HG03439 (cell line): ENCODE results near the gene CHCHD10.

Experiments
- ATAC-seq: cut with Tn5 transposase; IDR thresholded peaks from one replicate; pipeline ENCODE4 v1.9.1; 2021; ENCODE audit warnings: mild to moderate bottlenecking, moderate library complexity; ENCODE audit not compliant: unreplicated experiment

The CHCHD10 gene

DNA sequence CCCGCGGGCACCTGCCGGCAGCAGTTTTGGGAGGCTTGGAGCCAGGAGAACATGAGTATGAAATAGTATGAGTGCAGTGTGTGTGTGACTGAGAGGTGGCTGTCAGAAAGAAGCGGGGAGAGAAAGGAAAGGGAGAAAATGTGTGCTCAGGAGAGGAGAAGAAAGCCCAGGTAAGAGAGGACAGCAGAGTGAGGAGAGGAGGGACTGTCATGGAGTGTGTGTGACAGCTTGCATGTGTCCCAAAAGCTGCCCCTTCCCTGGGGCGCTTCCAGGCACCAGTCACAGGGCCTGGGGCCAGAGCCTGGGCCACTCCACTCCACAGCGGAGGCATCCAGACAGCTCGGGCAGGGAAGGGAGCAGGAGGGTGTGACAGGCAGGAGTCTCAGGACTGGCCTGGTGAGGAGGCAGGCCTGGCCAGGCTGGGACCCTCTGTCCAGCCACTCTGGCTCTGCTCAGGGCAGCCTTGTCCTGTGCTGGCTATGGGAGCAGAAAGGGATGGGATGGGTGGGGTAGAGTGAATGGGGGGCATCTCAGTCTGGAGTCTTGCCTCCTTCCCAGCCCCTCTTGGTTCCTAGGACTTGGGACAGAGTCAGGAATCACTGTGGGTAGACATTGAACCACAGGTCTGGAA is 5.8 kb upstream of the CHCHD10 start:
- no peak for ATAC-seq

DNA sequence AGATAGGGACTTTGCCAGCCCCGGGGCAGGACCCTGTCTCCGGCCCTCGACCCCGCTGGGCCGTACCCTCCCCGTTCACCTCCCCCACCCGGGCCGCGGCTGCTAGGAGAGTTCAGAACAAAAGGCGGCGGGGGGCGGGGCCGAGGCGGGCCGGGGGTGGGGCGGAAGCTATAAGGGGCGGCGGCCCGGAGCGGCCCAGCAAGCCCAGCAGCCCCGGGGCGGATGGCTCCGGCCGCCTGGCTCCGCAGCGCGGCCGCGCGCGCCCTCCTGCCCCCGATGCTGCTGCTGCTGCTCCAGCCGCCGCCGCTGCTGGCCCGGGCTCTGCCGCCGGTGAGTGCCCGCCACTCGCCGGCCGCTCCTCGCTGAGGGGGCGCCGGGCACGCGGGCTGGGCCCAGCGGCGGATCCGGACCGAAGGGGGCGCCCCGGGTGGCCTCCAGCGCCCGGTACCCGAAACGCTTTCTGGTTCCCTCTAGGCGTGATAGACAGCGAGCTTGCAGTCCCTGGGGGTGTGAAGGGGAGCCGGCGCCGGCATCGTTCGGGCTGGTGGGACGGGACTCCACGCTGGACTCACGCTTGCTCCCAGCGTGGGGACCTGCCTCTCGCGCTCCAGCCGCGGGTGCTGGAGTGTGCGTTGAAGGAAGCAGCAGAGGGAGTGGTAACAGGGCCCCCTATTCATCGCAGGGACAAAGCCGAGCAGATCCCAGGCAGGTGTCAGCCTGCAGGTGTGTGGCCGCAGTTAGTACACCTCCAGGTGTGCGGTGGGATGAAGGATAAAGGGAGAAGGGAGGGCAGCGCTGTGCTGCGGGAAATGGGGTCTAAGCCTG is 5.1 kb upstream of the CHCHD10 start, which contains the start of gene MMP11:
Gene MMP11 (plus strand): TSS at position 201 of the 825 bp plus-strand sequence. CDS start 22 bp downstream, at position 223.
- no peak for ATAC-seq

DNA sequence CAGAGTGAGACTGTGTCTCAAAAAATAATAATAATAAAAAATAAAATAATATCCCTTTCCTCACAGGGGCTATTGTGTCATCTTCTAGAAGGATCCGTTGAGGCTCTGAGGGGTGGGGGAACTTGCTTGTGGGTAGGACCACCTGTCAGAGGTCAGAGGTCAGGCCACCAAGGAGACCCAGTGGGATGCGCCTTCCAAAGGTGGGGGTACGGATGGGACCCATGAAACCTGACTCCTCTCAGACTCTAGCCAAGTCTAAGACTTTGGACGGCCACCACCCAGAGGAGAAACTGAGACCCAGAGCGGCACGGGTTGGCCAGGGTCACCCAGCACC is 4.5 kb upstream of the CHCHD10 start:
- ATAC-seq: no peak

DNA sequence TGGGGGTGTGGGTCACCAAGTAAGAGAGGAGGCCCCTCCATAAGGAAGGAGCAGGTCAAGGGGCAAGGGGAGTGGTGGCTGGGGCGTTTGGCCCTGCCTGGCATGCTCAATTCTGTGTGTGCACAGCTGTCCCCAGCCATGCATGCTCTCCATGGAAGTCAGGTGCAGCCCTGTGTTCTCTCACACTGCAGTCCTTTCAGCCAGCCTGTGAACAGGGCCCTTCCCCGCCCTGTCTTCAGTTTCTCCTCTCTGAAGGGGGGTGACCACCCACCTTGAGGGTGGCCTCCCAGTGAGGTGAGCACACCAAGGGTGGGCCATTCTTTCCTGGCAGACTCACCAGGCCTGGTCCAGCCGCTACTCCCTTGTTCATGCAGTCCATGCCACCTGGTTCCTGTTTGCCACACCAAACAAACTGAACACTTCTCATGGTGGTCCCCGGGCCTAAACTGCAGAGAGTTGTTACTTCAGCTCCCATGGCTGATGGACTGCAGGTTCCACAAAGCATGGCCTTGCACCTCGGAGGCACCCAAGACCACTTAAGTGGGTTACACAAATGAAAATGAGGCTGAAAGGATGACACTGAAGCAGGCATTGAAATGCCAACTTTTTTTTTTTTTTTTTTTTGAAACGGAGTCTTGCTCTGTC is 1.7 kb upstream of the CHCHD10 start:
- ATAC-seq: no peak

GRCh38 chr22:23767303-23767672 is 484 bp downstream of the CHCHD10 start:
- no peak for ATAC-seq

DNA sequence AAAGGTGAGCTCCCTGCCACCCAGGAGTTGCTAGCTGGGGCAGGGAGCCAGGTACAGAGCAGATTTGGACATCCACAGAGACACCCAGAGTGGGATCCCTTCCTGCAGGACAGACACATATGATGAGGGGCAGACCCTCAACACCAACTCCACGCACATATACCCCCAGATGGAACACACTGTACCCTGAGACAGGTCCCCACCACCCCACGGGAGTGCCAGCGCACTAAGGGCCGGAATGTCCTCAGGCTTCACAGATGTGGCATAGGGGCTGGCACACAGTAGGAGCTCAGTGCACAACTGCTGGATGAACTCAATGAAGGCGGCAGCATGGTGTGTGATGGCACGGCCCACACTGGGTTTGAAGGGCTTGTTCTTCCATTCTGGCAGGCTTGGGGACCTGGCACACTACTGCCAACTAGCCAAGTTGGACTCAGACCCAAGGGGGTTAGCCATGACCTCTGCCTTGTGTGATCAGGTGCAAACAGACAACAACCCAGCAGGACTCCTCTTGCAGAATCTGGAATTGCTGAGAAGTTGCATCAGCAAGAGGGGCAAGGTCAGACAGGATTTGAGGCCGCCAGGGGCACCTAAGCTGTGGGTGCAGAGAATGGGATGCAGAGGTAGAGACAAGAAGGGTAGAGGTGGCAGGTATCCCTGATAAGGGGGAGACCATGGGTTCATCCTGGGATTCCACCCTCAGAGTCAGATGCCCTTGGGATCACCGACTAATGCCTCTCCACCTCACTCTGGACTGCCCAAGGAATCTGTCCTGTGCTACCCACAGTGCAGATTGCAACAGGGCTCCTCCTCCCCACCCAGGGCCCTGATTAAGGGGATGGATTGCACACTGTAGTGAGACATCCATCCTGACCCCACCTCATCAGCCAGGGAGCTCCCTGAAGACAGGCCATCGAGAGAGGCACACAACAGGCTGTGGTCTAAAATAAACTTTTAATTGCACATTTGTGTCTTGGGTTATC is 2.6 kb downstream of the CHCHD10 start:
- ATAC-seq: no peak

DNA sequence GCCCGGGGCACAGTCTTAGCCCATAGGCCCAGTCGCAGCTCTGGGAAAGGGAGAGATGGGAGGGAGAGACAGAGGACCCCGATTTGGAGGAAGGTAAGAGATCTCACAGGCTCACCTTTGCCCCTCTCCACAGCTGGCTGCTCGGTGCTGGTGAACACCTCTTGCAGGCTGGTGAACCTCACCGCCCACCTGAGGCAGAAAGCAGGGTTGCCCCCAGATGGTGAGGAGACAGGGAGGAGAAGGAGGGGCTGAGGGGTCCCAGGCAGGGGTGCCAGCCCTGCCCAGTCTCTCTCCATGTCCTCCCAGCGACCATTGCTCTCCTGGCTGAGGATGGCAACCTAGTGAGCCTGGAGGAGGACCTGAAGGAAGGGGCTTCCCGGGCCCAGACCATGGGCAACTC is 3.8 kb downstream of the CHCHD10 start:
- ATAC-seq: no peak

GRCh38 chr22:23763579-23763945 is 4.2 kb downstream of the CHCHD10 start:
- ATAC-seq: no peak

- ATAC-seq: no peak
Observed at GRCh38 chr22:23762842-23763578, 4.8 kb downstream of the CHCHD10 start, which contains the start of gene C22orf15. C22orf15 (plus strand) TSS chr22:23762990; CDS start chr22:23763307, 317 bp downstream.

- ATAC-seq: no peak
Observed at GRCh38 chr22:23760056-23760455, 7.7 kb downstream of the CHCHD10 start.

GRCh38 chr22:23759566-23759965 is 8.2 kb downstream of the CHCHD10 start:
- ATAC-seq: no peak

DNA sequence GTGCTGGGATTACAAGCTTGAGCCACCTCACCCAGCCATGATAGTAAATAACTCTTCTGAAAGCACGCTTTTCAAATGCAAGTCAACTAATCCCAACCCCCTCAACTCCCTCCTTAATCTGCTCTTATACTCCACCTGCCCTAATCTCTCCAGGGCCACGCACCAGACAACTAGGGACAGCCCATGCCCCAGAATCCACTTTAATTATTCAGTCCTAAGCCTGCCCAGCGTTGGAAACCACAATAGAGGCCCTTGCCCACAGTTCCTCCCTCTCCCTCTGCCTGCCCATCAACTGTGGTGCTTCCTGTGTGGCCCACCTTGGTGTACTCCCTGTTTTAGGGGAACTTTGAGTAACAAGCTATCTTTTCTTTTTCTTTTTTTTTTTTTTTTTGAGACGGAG is 10.9 kb downstream of the CHCHD10 start:
- no peak for ATAC-seq

DNA sequence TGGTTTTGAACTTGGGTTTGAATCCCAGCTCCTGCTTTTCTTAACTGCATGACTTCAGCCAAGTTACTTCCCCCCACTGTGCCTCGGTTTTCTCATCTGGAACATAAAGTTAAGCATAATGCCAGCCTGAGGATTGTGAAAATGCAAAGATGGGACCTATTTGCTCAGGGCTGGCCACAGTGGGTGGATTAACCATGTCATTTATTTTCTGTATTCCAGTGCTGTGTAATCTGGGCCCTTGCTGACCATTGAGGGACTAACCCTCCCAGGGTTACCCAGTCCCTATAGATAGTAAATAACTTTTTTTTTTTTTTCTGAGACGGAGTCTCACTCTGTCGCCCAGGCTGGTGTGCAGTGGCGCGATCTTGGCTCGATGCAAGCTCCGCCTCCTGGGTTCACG is 12.1 kb downstream of the CHCHD10 start:
- ATAC-seq: no peak

DNA sequence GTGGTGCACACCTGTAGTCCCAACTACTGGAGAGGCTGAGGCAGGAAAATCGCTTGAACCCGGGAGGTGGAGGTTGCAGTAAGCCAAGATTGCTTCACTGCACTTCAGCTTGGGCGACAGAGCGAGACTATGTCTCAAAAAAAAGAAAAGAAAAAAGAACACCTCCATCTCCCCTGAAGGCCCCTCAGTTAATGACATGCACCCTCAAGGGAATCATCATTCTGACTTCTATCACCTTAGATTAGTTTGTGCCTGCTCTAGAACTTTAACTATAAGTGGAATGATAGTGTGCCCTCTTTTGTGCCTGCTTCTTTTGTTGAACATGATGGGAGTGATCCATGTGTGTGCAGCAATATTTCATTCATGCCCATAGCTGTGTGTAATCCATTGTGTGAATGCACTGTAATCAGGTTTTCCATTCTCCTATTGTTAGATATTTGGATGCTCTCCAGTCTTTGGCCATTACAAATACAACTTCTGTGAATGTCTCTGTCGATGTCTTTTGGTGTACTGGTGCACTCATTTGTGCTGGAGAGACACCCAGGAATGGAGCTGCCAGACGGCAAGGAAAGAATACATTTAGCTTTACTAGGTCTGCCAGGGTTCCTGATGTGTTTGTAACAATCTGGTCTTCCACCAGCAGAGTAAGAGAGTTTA is 12.7 kb downstream of the CHCHD10 start:
- ATAC-seq: no peak

- no peak for ATAC-seq
Observed at GRCh38 chr22:23754220-23754919, 13.4 kb downstream of the CHCHD10 start, which contains the start of gene VPREB3. VPREB3 (minus strand) TSS chr22:23754425; CDS start chr22:23754363, 62 bp downstream.

DNA sequence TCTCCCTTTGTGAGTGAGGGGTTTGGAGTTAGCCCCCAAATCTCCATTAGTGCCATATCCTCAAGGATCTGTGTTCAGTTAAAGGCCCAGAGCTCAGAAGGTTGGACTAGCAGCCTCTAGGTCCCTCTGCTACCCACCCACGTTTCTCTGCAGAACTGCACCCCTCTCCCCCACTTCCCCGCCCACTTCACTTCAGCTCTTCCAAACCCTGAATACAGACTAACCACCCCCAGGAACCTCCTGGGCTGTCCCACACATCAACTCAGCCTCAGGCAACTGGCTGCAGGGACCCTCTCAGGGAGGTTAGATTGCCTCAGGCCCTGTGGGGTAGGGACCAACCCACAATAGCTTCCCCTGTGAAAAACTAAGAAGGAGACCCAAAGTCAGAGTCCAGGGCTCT is 14.4 kb downstream of the CHCHD10 start:
- no peak for ATAC-seq

- no peak for ATAC-seq
Observed at GRCh38 chr22:23752750-23753149, 15.0 kb downstream of the CHCHD10 start.

- no peak for ATAC-seq
Observed at GRCh38 chr22:23752090-23752691, 15.6 kb downstream of the CHCHD10 start.
